Heart left ventricle (tissue), 13 donors: ENCODE measurements around the gene TNFAIP2.

Source experiments
- CTCF ChIP-seq, 12 donors: fragments of 200-600 bp; sonication (generic) in 4 of 12; IDR thresholded peaks; one replicate each; pipeline versions ENCODE4 v1.5.0 to v1.8.0; 2018 to 2022; ENCODE audit warnings: antibody characterized with exemption in 12 of 12, mild to moderate bottlenecking in 5 of 12
- POLR2A ChIP-seq, 2 donors: fragments of 450-650 bp; IDR thresholded peaks; one replicate each; pipeline ENCODE4 v1.6.1; 2017; ENCODE audit warnings: antibody characterized with exemption in 2 of 2, mild to moderate bottlenecking in 2 of 2, moderate library complexity in 2 of 2
- donor health status: ischemic (EF 13 %, LVEDD 7.1; RV severe dilation, severe dysfunction).
- donor health status: DM: no; HTN: yes; CAD: no.
- donor health status: DM: no; HTN: no; CAD: no.
- donor health status: ischemic (EF 25% LVEDD 6.9; RV normal size, moderate dysfunction).
- donor health status: ischemic (EF 25% LVEDD 5.7; RV mildly dilated, moderate dysfunction).
- donor health status: ischemic (EF 35%, LVEDD 5.7; RV mildly dilated, moderate dysfunction).
- donor health status: nonischemic (EF 11% LVEDD 7.7; RV severe dilation, severe dysfunction).
- donor health status: DM: yes; HTN: yes; CAD: no.
- donor health status: PGD.
- donor health status: ischemic (EF 29% LVEDD 5.4; RV normal size, mild dysfunction).
- donor health status: nonischemic (EF 23%, LVEDD 6.1; RV moderate dilation, normal function).

- no peak for TF ChIP-seq POLR2A (IDR thresholded peaks at IDR 0.05)
- TF ChIP-seq CTCF (IDR thresholded peaks at IDR 0.05): no peak
These were observed 40.7 kb downstream of the TNFAIP2 start for GRCh38 chr14:103164006-103164405.
